Heart right ventricle (tissue), 16 donors: ENCODE data around the gene SP140L. TPM values are rescaled to one million over a fixed set of nuclear protein-coding genes. Genes with fewer than 3 reads are reported as not detected.
"Not testable (repeated sequence)": the region's sequence is repeated elsewhere in the genome, so short reads cannot be mapped to it uniquely, and the experiment has no call there.

Source experiments
- ATAC-seq, 8 donors: fragments of 200-7000 bp; cut with Tn5 transposase; one replicate each; pipeline ENCODE4 v1.9.1; 2020; ENCODE audit warnings: mild to moderate bottlenecking in 8 of 8, moderate library complexity in 8 of 8, moderate number of reproducible peaks in 1 of 8
- DNase-seq, 2 donors: peaks; one replicate each; pipeline ENCODE4 v3.0.0-alpha.2; 2020
- H3K27ac ChIP-seq, 10 donors: fragments of 200-600 bp; sonication (generic) in 2 of 10; one replicate each; pipeline versions ENCODE4 v1.5.0 to v1.8.0; 2020 to 2022; ENCODE audit warnings: mild to moderate bottlenecking in 3 of 10
- H3K27me3 ChIP-seq, 7 donors: fragments of 200-600 bp; one replicate each; pipeline ENCODE4 v1.8.0; 2021 to 2022; ENCODE audit warnings: mild to moderate bottlenecking in 2 of 7
- H3K36me3 ChIP-seq, 9 donors: fragments of 200-600 bp; sonication (generic) in 1 of 9; one replicate each; pipeline versions ENCODE4 v1.5.0 to v1.8.0; 2020 to 2022; ENCODE audit warnings: mild to moderate bottlenecking in 2 of 9
- H3K4me1 ChIP-seq, 9 donors: fragments of 200-600 bp; sonication (generic) in 1 of 9; one replicate each; pipeline versions ENCODE4 v1.5.0 to v1.8.0; 2020 to 2022; ENCODE audit warnings: mild to moderate bottlenecking in 4 of 9
- H3K4me3 ChIP-seq, 10 donors: fragments of 200-600 bp; sonication (generic) in 2 of 10; one replicate each; pipeline versions ENCODE4 v1.5.0 to v1.8.0; 2020 to 2022; ENCODE audit warnings: mild to moderate bottlenecking in 7 of 10, moderate library complexity in 2 of 10
- H3K9me3 ChIP-seq, 11 donors: fragments of 200-600 bp in 10 of 11; sonication (generic) in 2 of 11; one replicate each; pipeline versions ENCODE4 v1.5.0 to v1.8.0; 2013 to 2022; ENCODE audit warnings: mild to moderate bottlenecking in 2 of 11, control low read depth in 1 of 11, moderate library complexity in 1 of 11
- WGBS, 2 donors: extraction: QIAGEN DNeasy Blood & Tissue Kit; methylation state at CpG; one replicate each; pipeline ENCODE4 v1.1.7; 2013; ENCODE audit warnings: inconsistent platforms in 1 of 2; 5-methylcytosine and 5-hydroxymethylcytosine counted together
- intact Hi-C, 10 donors: fragments of 100-400 bp; cut with DNase I; formaldehyde crosslinking; loops; one replicate each; pipeline versions ENCODE4 v1.11.1 to v1.14.2; 2022
- polyA plus RNA-seq, 2 donors: library from polyadenylated mRNA; stranded (reverse); fragments of 200-250 nt; gene quantifications; one replicate each; pipeline ENCODE4 v1.2.3, GENCODE V29; 2013
- total RNA-seq, 10 donors: library from RNA; stranded (reverse); fragmentation: NEBNext Ultra II Directional in 3 of 10; extraction: Animal tissue kit (Norgen Biotek cat#: 25700) in 3 of 10; gene quantifications; one replicate each; pipeline versions ENCODE4 v1.2.1 to v1.2.4, GENCODE V29; 2021 to 2023
- TF ChIP-seq, protein P1 (sequence below), 9 donors: fragments of 200-600 bp; sonication (generic) in 2 of 9; IDR thresholded peaks; one replicate each; pipeline versions ENCODE4 v1.5.0 to v1.8.0; 2021 to 2022; ENCODE audit warnings: antibody characterized with exemption in 9 of 9, mild to moderate bottlenecking in 5 of 9, moderate library complexity in 1 of 9
- donor health status: Arrhythmogenic right ventricular cardiomyopathy.
- donor health status: ischemic (EF 13 %, LVEDD 7.1; RV severe dilation, severe dysfunction).
- donor health status: healthy with polysubstance abuse.
- donor health status: DM: no; HTN: yes; CAD: no.
- donor health status: DM: no; HTN: no; CAD: no.
- donor health status: ischemic (EF 25% LVEDD 6.9; RV normal size, moderate dysfunction).
- donor health status: ischemic (EF 25% LVEDD 5.7; RV mildly dilated, moderate dysfunction).
- donor health status: healthy.
- donor health status: DM: yes; HTN: yes; CAD: no.
- donor health status: Ischemic cardiomyopathy.
- donor health status: ischemic (EF 35%, LVEDD 5.7; RV mildly dilated, moderate dysfunction).
- donor health status: nonischemic (EF 11% LVEDD 7.7; RV severe dilation, severe dysfunction).
- donor health status: DM: yes; HTN: yes; CAD: no.
- donor health status: PGD.
- donor health status: ischemic (EF 29% LVEDD 5.4; RV normal size, mild dysfunction).
- donor health status: nonischemic (EF 23%, LVEDD 6.1; RV moderate dilation, normal function).

SP140L gene
- total and polyA plus RNA-seq, 12 donors: 2.5 to 10.8 (median 4.4) TPM

- WGBS, 2 donors: 46 to 97% methylated on average over 2 of the region's 2 CpGs
- intact Hi-C loops: loop anchor here in 1 of 10 donors (5.0 kb wide), 1 partner anchor 356 kb away; no protein-coding TSS in a partner anchor
- TF ChIP-seq, protein P1, sequence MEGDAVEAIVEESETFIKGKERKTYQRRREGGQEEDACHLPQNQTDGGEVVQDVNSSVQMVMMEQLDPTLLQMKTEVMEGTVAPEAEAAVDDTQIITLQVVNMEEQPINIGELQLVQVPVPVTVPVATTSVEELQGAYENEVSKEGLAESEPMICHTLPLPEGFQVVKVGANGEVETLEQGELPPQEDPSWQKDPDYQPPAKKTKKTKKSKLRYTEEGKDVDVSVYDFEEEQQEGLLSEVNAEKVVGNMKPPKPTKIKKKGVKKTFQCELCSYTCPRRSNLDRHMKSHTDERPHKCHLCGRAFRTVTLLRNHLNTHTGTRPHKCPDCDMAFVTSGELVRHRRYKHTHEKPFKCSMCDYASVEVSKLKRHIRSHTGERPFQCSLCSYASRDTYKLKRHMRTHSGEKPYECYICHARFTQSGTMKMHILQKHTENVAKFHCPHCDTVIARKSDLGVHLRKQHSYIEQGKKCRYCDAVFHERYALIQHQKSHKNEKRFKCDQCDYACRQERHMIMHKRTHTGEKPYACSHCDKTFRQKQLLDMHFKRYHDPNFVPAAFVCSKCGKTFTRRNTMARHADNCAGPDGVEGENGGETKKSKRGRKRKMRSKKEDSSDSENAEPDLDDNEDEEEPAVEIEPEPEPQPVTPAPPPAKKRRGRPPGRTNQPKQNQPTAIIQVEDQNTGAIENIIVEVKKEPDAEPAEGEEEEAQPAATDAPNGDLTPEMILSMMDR (IDR thresholded peaks at IDR 0.05): no peak
These were observed 20.5 kb upstream of the SP140L start for GRCh38 chr2:230306474-230306873.

DNA sequence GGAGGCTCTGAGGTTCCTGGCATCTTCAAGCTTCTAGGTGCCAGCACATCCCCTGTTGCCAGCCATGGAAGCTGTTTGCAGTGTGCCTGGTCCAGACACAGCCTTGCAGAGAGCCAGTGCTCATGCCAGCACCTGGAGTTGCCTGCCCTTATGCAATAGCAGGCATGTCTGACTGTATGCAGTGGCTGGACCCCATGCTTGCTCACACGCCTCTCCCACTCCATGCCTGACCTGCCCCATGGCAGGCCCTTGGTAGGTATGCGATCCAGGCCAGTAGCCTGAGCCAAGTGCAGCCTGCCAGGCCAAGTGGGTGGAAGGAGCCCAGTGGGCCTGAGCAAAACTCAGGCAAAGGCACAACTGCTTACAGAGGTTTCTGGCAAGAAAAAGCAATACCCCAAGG, 19.5 kb upstream of the SP140L start:
- ATAC-seq: no peak
- no peak for DNase-seq
- Histone ChIP-seq H3K36me3 (no peaks in the 10 kb centered on the region), H3K27ac (no peak overlapping the region), H3K4me1 (no peaks in the 10 kb centered on the region), H3K27me3 (no peaks in the 10 kb centered on the region), H3K4me3 (no peak overlapping the region), H3K9me3 (peaks cover 0 to 30% (median 4%) of the 10 kb centered on the region in 11 donors)
- TF ChIP-seq, protein P1 (IDR thresholded peaks at IDR 0.05): no peak
- WGBS, 2 donors: 89 to 94% methylated on average over 2 of the region's 2 CpGs
- intact Hi-C loops: loop anchor here in 1 of 10 donors (5.0 kb wide), 1 partner anchor 355 kb away; no protein-coding TSS in a partner anchor

More at GRCh38 chr2:230306474-230306873, 20.5 kb upstream of the SP140L start:
- DNase-seq: no peak
- Histone ChIP-seq H3K36me3 (no peaks in the 10 kb centered on the region), H3K27ac (no peak overlapping the region), H3K4me3 (no peak overlapping the region), H3K27me3 (no peaks in the 10 kb centered on the region), H3K4me1 (no peaks in the 10 kb centered on the region), H3K9me3 (peaks cover 0 to 39% (median 4%) of the 10 kb centered on the region in 11 donors)
- ATAC-seq: peak in 2 of 8 donors; percentile 8 to 33

DNA sequence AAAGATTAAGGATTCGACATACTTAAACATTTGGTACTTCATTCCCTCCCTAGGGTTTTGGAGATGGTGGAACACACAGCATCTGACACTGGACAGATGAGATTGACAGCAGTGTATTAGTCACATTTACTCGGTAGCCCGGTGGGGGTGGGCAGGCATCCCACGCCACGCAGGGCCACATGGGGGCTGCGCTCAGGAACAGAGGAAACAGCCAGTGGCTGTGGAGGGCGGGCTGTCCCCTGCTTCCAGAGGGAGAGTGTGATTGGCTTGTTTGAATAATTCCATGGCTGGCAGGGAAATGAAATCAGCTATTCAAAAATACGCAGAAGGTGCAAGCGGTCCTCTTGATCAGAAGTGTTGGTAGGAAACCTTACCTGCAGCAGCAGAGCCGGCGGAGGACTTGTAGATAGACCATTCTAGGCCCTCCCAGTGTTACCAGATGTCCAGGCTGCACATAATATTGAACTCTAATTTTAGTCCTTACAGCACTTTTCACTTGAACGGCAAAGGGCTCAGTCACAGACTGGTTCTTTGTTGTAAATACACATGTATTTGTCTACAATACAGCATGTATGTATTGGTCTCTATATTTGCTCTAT, 18.5 kb upstream of the SP140L start:
- no peaks in the 10 kb centered on the region for H3K4me1 ChIP-seq
- H3K36me3 ChIP-seq: no peaks in the 10 kb centered on the region
- H3K4me3 ChIP-seq: no peak overlapping the region
- ATAC-seq (peak in 1 of 8 donors; percentile 25), DNase-seq (no peak)
- WGBS, 2 donors: 84 to 88% methylated on average over 12 of the region's 12 CpGs
- H3K27me3 ChIP-seq: no peaks in the 10 kb centered on the region
- no peak overlapping the region for H3K27ac ChIP-seq
- TF ChIP-seq, protein P1 (IDR thresholded peaks at IDR 0.05): no peak
- H3K9me3 ChIP-seq: peaks cover 0 to 20% (median 4%) of the 10 kb centered on the region in 11 donors
- intact Hi-C loops: loop anchor here in 1 of 10 donors (5.0 kb wide), 1 partner anchor 354 kb away; no protein-coding TSS in a partner anchor

DNA sequence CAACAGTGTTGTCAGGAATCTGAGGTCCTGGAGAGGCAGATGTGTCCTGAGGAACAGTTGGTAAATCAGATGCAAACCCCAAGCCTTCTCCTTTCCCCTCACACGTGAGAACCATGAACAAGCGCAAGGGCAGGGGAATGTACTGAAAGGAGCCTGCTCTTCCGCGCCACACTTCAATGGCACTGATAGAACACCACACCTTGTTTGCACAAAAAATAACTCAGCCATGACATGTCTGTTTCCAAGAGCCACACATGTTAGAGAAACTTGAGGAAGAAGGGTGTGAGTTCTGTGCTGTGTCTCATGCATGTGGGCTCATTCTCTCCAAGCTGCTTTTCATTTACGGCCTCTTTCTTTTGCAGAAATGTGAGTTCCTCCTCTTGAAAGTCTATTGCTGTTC, 16.2 kb upstream of the SP140L start:
- H3K36me3 ChIP-seq, DNase-seq, H3K27me3 ChIP-seq, ATAC-seq, H3K4me1 ChIP-seq, H3K9me3 ChIP-seq, intact Hi-C loops, H3K4me3 ChIP-seq, H3K27ac ChIP-seq: not testable (repeated sequence)
- 79 to 96% methylated on average over 1 of the region's 5 CpGs for WGBS, 2 donors

DNA sequence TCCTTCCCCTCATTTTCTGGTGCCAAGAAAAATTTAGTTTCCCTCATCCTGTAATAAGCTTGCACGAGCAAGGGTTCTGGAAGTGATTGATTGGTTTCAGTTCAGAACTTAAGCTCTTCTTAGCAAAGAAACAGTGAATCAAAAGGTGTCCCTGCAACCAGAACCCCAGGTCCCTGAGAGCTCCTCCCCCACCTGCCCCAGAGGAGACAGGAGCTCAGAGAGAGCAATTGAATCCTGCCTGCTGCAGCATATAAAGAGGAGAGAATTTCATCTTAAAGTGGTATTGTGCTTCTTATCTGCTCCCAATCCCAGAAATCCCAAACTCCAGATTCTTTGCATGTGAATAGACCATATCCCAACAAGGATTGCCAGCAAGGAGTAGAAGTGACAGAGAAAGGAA, 15.4 kb upstream of the SP140L start:
- intact Hi-C loops: not testable (repeated sequence)

More for the DNA sequence above, 15.4 kb upstream of the SP140L start:
- 41 to 60% methylated on average over 1 of the region's 1 CpG for WGBS, 2 donors
- H3K27ac ChIP-seq, ATAC-seq, H3K4me1 ChIP-seq, H3K27me3 ChIP-seq, H3K9me3 ChIP-seq, DNase-seq, H3K4me3 ChIP-seq, H3K36me3 ChIP-seq: not testable (repeated sequence)
